Lower leg skin (tissue), 4 donors: ENCODE data around the gene BCL2L1. TPM values are rescaled to one million over a fixed set of nuclear protein-coding genes. Genes with fewer than 3 reads are reported as not detected.

Experiments used
- DNase-seq, 2 donors: peaks; one replicate each; pipeline ENCODE4 v3.0.0-alpha.2; 2019; ENCODE audit warnings: low spot score in 2 of 2
- H3K4me3 ChIP-seq: fragments of 200-600 bp; sonication (generic); 2 replicates; pipeline ENCODE4 v1.5.1; 2017; ENCODE audit warnings: mild to moderate bottlenecking, low read depth; ENCODE audit not compliant: poor library complexity, severe bottlenecking
- POLR2A ChIP-seq, 2 donors: fragments of 450-650 bp; IDR thresholded peaks; one replicate each; pipeline ENCODE4 v1.6.1; 2016 to 2017; ENCODE audit warnings: antibody characterized with exemption in 2 of 2, mild to moderate bottlenecking in 1 of 2, moderate library complexity in 1 of 2
- WGBS, 2 donors: methylation state at CpG; one replicate each; pipeline ENCODE4 v1.1.5; 2018; 5-methylcytosine and 5-hydroxymethylcytosine counted together
- intact Hi-C: fragments of 100-400 bp; cut with DNase I; formaldehyde crosslinking; loops from one replicate; pipeline ENCODE4 v1.15.0; 2023; ENCODE audit warnings: low total_unique reads
- total RNA-seq, 4 donors: library from RNA; depleted of rRNA; stranded (reverse); fragments of >200 nt; gene quantifications; one replicate each; pipeline ENCODE4 v1.1.0, GENCODE V29; 2016
- TF ChIP-seq, protein P1 (sequence below), 3 donors: fragments of 450-650 bp; IDR thresholded peaks; one replicate each; pipeline ENCODE4 v1.5.1; 2016; ENCODE audit warnings: antibody characterized with exemption in 3 of 3, mild to moderate bottlenecking in 3 of 3, moderate library complexity in 2 of 3

The BCL2L1 gene
- total RNA-seq, result 100 to 1,000 TPM; 115 to 152 (median 125) TPM

DNA sequence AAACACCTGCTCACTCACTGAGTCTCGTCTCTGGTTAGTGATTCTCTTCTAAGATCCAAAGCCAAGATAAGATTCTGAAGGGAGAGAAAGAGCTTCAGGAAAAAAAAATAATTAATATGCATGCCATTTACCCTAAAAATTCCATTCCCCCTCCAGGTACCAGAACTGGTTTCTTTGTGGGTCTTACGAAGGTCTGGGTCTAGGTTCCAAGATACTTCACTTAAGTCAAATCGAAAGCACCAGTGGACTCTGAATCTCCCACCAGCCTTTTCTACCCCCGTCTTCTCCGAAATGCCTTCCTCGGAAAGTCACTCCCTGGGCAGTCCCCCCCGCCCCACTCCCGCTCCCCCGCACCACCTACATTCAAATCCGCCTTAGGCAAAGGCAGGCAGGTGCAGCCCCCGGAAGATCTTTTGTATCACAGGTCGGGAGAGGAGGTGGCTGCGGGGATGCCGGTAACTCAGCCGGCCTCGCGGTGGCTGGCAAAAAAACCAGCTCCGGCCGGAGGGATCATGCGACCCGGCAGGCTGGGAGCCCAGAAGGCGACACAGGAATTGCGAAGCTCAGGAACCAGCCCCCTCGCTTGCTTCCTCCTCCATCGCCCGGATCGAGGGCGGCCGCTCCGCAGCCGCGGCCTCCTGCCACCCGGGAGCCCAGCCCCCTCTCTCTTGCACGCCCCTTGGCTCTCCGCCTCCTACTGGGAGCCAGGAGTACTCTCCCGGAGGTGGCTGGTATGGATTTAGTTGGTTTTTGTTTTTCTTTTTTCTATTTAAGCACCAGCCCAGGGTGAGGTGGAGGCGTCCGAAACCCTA lies at the start of gene BCL2L1:
Gene BCL2L1, minus strand, starts transcription at position 612 of the 812 bp plus-strand sequence. CDS start 650 bp downstream, outside the sequence.
- intact Hi-C loops, result loop anchor here (5.0 to 10.0 kb wide), 2 partner anchors 60 to 168 kb away; no protein-coding TSS in a partner anchor
- peak; percentile 87 to 97 for DNase-seq
- 1% methylated on average over 28 to 37 of the region's 38 CpGs for WGBS, 2 donors

DNA sequence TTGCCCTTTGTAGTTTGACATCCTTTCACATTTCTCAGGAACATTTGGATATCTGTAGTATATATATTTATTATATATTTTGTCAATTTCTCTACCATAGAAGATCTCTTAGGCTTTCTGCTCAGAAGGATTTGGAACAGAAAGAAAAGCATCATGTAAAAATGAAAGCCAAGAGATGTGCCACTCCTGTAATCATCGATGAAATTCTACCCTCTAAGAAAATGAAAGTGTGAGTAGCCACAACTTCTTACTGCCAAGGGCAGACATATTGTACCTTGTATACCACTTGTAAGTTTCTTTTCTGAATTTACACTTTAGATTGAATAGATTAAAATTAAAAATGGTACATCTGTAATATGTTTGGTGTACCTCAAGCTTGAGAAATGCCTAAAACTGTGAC lies 47.6 kb upstream of the BCL2L1 start:
- TF ChIP-seq, protein P1, sequence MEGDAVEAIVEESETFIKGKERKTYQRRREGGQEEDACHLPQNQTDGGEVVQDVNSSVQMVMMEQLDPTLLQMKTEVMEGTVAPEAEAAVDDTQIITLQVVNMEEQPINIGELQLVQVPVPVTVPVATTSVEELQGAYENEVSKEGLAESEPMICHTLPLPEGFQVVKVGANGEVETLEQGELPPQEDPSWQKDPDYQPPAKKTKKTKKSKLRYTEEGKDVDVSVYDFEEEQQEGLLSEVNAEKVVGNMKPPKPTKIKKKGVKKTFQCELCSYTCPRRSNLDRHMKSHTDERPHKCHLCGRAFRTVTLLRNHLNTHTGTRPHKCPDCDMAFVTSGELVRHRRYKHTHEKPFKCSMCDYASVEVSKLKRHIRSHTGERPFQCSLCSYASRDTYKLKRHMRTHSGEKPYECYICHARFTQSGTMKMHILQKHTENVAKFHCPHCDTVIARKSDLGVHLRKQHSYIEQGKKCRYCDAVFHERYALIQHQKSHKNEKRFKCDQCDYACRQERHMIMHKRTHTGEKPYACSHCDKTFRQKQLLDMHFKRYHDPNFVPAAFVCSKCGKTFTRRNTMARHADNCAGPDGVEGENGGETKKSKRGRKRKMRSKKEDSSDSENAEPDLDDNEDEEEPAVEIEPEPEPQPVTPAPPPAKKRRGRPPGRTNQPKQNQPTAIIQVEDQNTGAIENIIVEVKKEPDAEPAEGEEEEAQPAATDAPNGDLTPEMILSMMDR (IDR thresholded peaks at IDR 0.05), result no peak
- TF ChIP-seq POLR2A (IDR thresholded peaks at IDR 0.05), result no peak
- DNase-seq, result no peak
- intact Hi-C loops, result no loop called here
- no peak overlapping the region for H3K4me3 ChIP-seq
- 57 to 64% methylated on average over 1 of the region's 1 CpG for WGBS, 2 donors

More for the DNA sequence above, at the start of gene BCL2L1:
- peak within 1 kb of the TSS; percentile 74 for H3K4me3 ChIP-seq
- TF ChIP-seq, protein P1 (IDR thresholded peaks at IDR 0.05), result peak in 1 of 3 donors; percentile 91
- peak in 1 of 2 donors; percentile 23 for TF ChIP-seq POLR2A (IDR thresholded peaks at IDR 0.05)

DNA sequence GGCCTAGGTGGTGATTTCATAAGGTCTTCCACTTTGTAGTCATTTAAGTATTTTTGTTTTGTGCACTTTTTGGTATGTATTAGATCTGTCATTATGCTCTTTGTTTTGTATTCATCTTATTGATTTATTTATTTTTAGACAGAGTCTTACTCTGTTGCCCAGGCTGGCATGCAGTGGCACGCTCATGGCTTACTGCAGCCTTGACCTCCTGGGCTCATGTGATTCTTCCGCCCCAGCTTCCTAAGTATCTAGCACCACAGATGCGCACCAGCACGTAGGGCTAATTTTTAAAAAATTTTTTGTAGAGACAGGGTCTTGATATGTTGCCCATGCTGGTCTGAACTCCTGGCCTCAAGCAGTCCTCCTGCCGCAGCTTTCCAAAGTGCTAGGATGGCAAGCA lies 47.0 kb upstream of the BCL2L1 start:
- no peak for TF ChIP-seq POLR2A (IDR thresholded peaks at IDR 0.05)
- TF ChIP-seq, protein P1 (IDR thresholded peaks at IDR 0.05), result no peak
- intact Hi-C loops, result no loop called here

DNA sequence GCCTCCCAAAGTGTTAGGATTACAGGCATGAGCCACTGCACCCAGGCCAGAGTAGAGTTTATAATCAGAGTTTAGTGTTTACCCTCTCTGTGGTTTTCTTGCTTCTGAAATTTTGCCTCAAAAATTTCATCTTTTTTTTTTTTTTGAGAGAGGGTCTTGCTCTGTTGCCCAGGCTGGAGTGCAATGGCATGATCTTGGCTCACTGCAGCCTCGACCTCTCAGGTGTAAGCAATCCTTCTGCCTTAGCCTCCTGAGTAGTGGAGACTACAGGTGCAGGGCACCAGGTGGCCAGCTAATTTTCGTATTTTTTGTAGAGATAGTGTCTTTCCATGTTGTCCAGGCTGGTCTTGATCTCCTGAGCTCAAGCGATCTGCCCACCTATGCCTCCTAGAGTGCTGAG lies 45.1 kb upstream of the BCL2L1 start:
- TF ChIP-seq, protein P1 (IDR thresholded peaks at IDR 0.05), result no peak
- TF ChIP-seq POLR2A (IDR thresholded peaks at IDR 0.05), result no peak
- intact Hi-C loops, result no loop called here
- H3K4me3 ChIP-seq, result no peak overlapping the region
- WGBS, 2 donors, result 97 to 99% methylated on average over 3 of the region's 3 CpGs
- DNase-seq, result no peak

More for the DNA sequence above, 47.0 kb upstream of the BCL2L1 start:
- no peak overlapping the region for H3K4me3 ChIP-seq
- no peak for DNase-seq
- 86 to 90% methylated on average over 5 of the region's 5 CpGs for WGBS, 2 donors

DNA sequence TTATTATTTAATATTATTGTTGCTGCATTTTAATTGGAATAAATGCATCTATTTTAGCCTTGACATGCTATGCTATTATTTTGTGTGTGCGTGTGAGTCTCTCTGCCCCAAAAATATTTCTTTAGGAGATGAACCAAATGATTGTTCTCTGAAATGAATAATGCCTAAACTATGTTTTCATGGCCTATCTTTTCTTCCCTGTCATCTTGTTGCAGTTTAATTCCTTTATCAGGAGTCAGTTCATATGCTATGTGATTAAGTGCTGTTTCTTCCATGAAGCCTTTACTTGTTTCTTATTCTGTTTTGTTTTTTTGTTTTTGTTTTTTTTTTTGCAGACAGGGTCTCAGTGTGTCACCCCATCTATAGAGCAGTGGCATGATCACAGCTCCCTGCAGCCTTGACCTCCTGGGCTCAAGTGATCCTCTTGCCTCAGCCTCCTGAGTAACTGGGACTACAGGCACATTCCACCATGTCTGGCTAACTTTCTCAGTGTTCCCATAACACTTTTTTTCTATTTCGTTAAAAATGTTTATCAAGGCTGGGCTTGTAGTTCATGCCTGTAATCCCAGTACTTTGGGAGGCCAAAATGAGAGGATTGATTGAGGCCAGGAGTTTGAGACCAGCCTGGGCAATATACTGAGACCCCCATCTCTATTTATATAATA lies 42.1 kb upstream of the BCL2L1 start:
- no peak overlapping the region for H3K4me3 ChIP-seq
- WGBS, 2 donors, result 89 to 93% methylated on average over 2 of the region's 2 CpGs
- intact Hi-C loops, result no loop called here
- TF ChIP-seq POLR2A (IDR thresholded peaks at IDR 0.05), result no peak
- TF ChIP-seq, protein P1 (IDR thresholded peaks at IDR 0.05), result no peak
- DNase-seq, result no peak
